Neutrophil (primary cell): ENCODE results near the gene TNPO1.

Experiments
- H3K27ac ChIP-seq: fragments of 200-600 bp; sonication (generic); 2 replicates; pipeline ENCODE4 v1.5.1; 2016; ENCODE audit warnings: mild to moderate bottlenecking, moderate library complexity
- H3K27me3 ChIP-seq: fragments of 200-600 bp; sonication (generic); 2 replicates; pipeline ENCODE4 v1.6.0; 2016; ENCODE audit warnings: mild to moderate bottlenecking
- H3K36me3 ChIP-seq: fragments of 200-600 bp; sonication (generic); 2 replicates; pipeline ENCODE4 v1.5.1; 2017
- H3K4me1 ChIP-seq, 2 experiments: fragments of 200-600 bp in 1 of 2; sonication (generic) in 1 of 2; 1 replicate in 1 of 2; 2 replicates in 1 of 2; pipeline versions ENCODE4 v1.5.1 to v1.6.1; 2013 to 2016; ENCODE audit warnings: low read depth in 1 of 2, low read length in 1 of 2, mild to moderate bottlenecking in 1 of 2, moderate library complexity in 1 of 2; ENCODE audit not compliant: control insufficient read depth in 1 of 2, insufficient read depth in 1 of 2
- H3K4me3 ChIP-seq, 2 experiments: fragments of 200-600 bp in 1 of 2; sonication (generic) in 1 of 2; 1 replicate in 1 of 2; 2 replicates in 1 of 2; pipeline ENCODE4 v1.5.1; 2013 to 2016; ENCODE audit warnings: low read depth in 1 of 2, low read length in 1 of 2, mild to moderate bottlenecking in 1 of 2, moderate library complexity in 1 of 2
- H3K9me3 ChIP-seq: fragments of 200-600 bp; sonication (generic); 2 replicates; pipeline ENCODE4 v1.5.1; 2016
- CTCF ChIP-seq: fragments of 200-600 bp; sonication (generic); IDR thresholded peaks from 2 replicates; pipeline ENCODE4 v1.5.1; 2016; ENCODE audit warnings: antibody characterized with exemption

TNPO1 gene

GRCh38 chr5:72846483-72846882 lies 30.0 kb downstream of the TNPO1 start:
- no peak for TF ChIP-seq CTCF
- H3K27me3 ChIP-seq = no peaks in the 10 kb centered on the region
- H3K4me3 ChIP-seq = no peak overlapping the region
- no peaks in the 10 kb centered on the region for H3K9me3 ChIP-seq
- H3K4me1 ChIP-seq = peaks cover 72 to 80% of the 10 kb centered on the region in 2 experiments
- peak overlapping the region; percentile 4 for H3K27ac ChIP-seq
- H3K36me3 ChIP-seq = no peaks in the 10 kb centered on the region

GRCh38 chr5:72847439-72847838 lies 31.0 kb downstream of the TNPO1 start:
- H3K27ac ChIP-seq = peak overlapping the region; percentile 89

GRCh38 chr5:72847989-72848473 lies 31.6 kb downstream of the TNPO1 start:
- no peaks in the 10 kb centered on the region for H3K27me3 ChIP-seq

More at GRCh38 chr5:72847439-72847838, 31.0 kb downstream of the TNPO1 start:
- peaks cover 68 to 81% of the 10 kb centered on the region in 2 experiments for H3K4me1 ChIP-seq
- H3K9me3 ChIP-seq = no peaks in the 10 kb centered on the region
- H3K36me3 ChIP-seq = peaks cover 4% of the 10 kb centered on the region
- TF ChIP-seq CTCF = no peak
- H3K27me3 ChIP-seq = no peaks in the 10 kb centered on the region
- H3K4me3 ChIP-seq = peak overlapping the region; percentile 73 to 95

GRCh38 chr5:72848474-72849428 lies 32.3 kb downstream of the TNPO1 start:
- peak overlapping the region; percentile 73 to 95 for H3K4me3 ChIP-seq
- TF ChIP-seq CTCF = no peak
- peaks cover 9% of the 10 kb centered on the region for H3K36me3 ChIP-seq
- H3K27ac ChIP-seq = peak overlapping the region; percentile 89
- no peaks in the 10 kb centered on the region for H3K9me3 ChIP-seq
- no peaks in the 10 kb centered on the region for H3K27me3 ChIP-seq
- H3K4me1 ChIP-seq = peaks cover 55 to 68% of the 10 kb centered on the region in 2 experiments

More at GRCh38 chr5:72847989-72848473, 31.6 kb downstream of the TNPO1 start:
- no peaks in the 10 kb centered on the region for H3K9me3 ChIP-seq
- H3K27ac ChIP-seq = peak overlapping the region; percentile 89
- peaks cover 62 to 75% of the 10 kb centered on the region in 2 experiments for H3K4me1 ChIP-seq
- peaks cover 5% of the 10 kb centered on the region for H3K36me3 ChIP-seq
- peak; percentile 30 for TF ChIP-seq CTCF
- peak overlapping the region; percentile 73 to 95 for H3K4me3 ChIP-seq

- Histone ChIP-seq H3K4me1 (peaks cover 50 to 63% of the 10 kb centered on the region in 2 experiments), H3K27ac (peak overlapping the region; percentile 89)
Observed at GRCh38 chr5:72849546-72849945, 33.1 kb downstream of the TNPO1 start.

More at GRCh38 chr5:72849546-72849945, 33.1 kb downstream of the TNPO1 start:
- Histone ChIP-seq H3K36me3 (peaks cover 9% of the 10 kb centered on the region), H3K27me3 (no peaks in the 10 kb centered on the region), H3K4me3 (peak overlapping the region; percentile 63 to 95), H3K9me3 (no peaks in the 10 kb centered on the region)
- no peak for TF ChIP-seq CTCF
